HEK293 (cell line): ENCODE results near the gene RBBP5.

Experiments
- CTCF ChIA-PET: fragments of 350-600 bp; formaldehyde crosslinking; extraction: SDS; loops from one replicate; lab custom pipeline; 2021; ENCODE audit warnings: antibody characterized with exemption; lab: Yijun Ruan, JAX
- POLR2A ChIA-PET: fragments of 300-600 bp; formaldehyde crosslinking; extraction: SDS; loops from one replicate; lab custom pipeline; 2020; ENCODE audit warnings: antibody characterized with exemption, inconsistent platforms; lab: Yijun Ruan, JAX
- H3K27ac ChIP-seq: fragments of 200-500 bp; sonication (Bioruptor generic); 2 replicates; pipeline ENCODE4 v1.5.1; 2014; ENCODE audit warnings: low read depth, low read length, control low read depth, inconsistent platforms; ENCODE audit errors: extremely low read depth
- H3K36me3 ChIP-seq, 2 experiments: fragments of 200-500 bp in 1 of 2; sonication (Bioruptor generic) in 1 of 2; 1 replicate in 1 of 2; 2 replicates in 1 of 2; pipeline ENCODE4 v1.5.1; 2014 to 2017; ENCODE audit warnings: inconsistent platforms in 2 of 2, low read length in 2 of 2; ENCODE audit not compliant: control insufficient read depth in 2 of 2, insufficient read depth in 1 of 2
- H3K4me1 ChIP-seq: fragments of 200-500 bp; sonication (Bioruptor generic); 2 replicates; pipeline ENCODE4 v1.5.1; 2014; ENCODE audit warnings: mild to moderate bottlenecking, low read length, inconsistent platforms; ENCODE audit not compliant: control insufficient read depth, insufficient read depth
- H3K4me3 ChIP-seq: 2 replicates; pipeline ENCODE4 v1.5.1; 2011; ENCODE audit warnings: low read depth, mild to moderate bottlenecking, control low read depth, low read length, moderate library complexity
- H3K9me3 ChIP-seq: fragments of 200-500 bp; sonication (Bioruptor generic); 2 replicates; pipeline ENCODE4 v1.5.1; 2014; ENCODE audit warnings: low read depth, low read length, inconsistent platforms; ENCODE audit not compliant: control insufficient read depth, insufficient read depth
- GLI2 ChIP-seq: fragments of 450-650 bp; formaldehyde crosslinking; IDR thresholded peaks from 2 replicates; pipeline ENCODE4; 2017; ENCODE audit warnings: missing biosample characterization, missing genetic modification characterization, low read depth, borderline replicate concordance
- HOXC10 ChIP-seq: sonication (generic); formaldehyde crosslinking; IDR thresholded peaks from 2 replicates; pipeline ENCODE4 v1.8.1; 2023; ENCODE audit warnings: mild to moderate bottlenecking, missing genetic modification reagents
- KLF8 ChIP-seq: fragments of 450-650 bp; formaldehyde crosslinking; IDR thresholded peaks from 2 replicates; pipeline ENCODE4 v1.5.1; 2016; ENCODE audit warnings: missing biosample characterization, missing genetic modification characterization
- MZF1 ChIP-seq: fragments of 450-650 bp; formaldehyde crosslinking; IDR thresholded peaks from 2 replicates; pipeline ENCODE4 v1.5.1; 2017; ENCODE audit warnings: missing biosample characterization, missing genetic modification characterization, borderline replicate concordance
- OSR2 ChIP-seq: fragments of 450-650 bp; formaldehyde crosslinking; IDR thresholded peaks from 2 replicates; pipeline ENCODE4 v1.5.1; 2016; ENCODE audit warnings: missing biosample characterization, missing genetic modification characterization
- PBX3 ChIP-seq: sonication (generic); formaldehyde crosslinking; IDR thresholded peaks from 2 replicates; pipeline ENCODE4 v1.8.1; 2022; ENCODE audit warnings: mild to moderate bottlenecking, moderate library complexity, missing genetic modification reagents
- REST ChIP-seq: fragments of 450-650 bp; formaldehyde crosslinking; IDR thresholded peaks from 2 replicates; pipeline ENCODE4 v1.5.1; 2016; ENCODE audit warnings: missing biosample characterization, missing genetic modification characterization
- ZBTB17 ChIP-seq: fragments of 450-650 bp; formaldehyde crosslinking; IDR thresholded peaks from 2 replicates; pipeline ENCODE4 v1.5.1; 2016; ENCODE audit warnings: missing biosample characterization, missing genetic modification characterization
- ZBTB20 ChIP-seq: fragments of 450-650 bp; formaldehyde crosslinking; IDR thresholded peaks from 2 replicates; pipeline ENCODE4 v1.5.1; 2016; ENCODE audit warnings: missing biosample characterization, missing genetic modification characterization
- ZNF157 ChIP-seq: fragments of 450-650 bp; formaldehyde crosslinking; IDR thresholded peaks from 2 replicates; pipeline ENCODE4 v1.5.1; 2016; ENCODE audit warnings: missing biosample characterization, missing genetic modification characterization
- ZNF19 ChIP-seq: fragments of 450-650 bp; formaldehyde crosslinking; IDR thresholded peaks from 2 replicates; pipeline ENCODE4; 2016; ENCODE audit warnings: missing biosample characterization, missing genetic modification characterization, low read depth
- ZNF221 ChIP-seq: fragments of 450-650 bp; formaldehyde crosslinking; IDR thresholded peaks from 2 replicates; pipeline ENCODE4 v1.5.1; 2017; ENCODE audit warnings: missing biosample characterization, missing genetic modification characterization, borderline replicate concordance
- ZNF266 ChIP-seq: fragments of 450-650 bp; formaldehyde crosslinking; IDR thresholded peaks from 2 replicates; pipeline ENCODE4 v1.5.1; 2016; ENCODE audit warnings: missing biosample characterization, missing genetic modification characterization, low read depth
- ZNF350 ChIP-seq: fragments of 450-650 bp; formaldehyde crosslinking; IDR thresholded peaks from 2 replicates; pipeline ENCODE4 v1.5.0; 2017; ENCODE audit warnings: missing biosample characterization, mild to moderate bottlenecking, missing genetic modification characterization
- ZNF366 ChIP-seq: fragments of 450-650 bp; formaldehyde crosslinking; conservative IDR thresholded peaks from 2 replicates; pipeline ENCODE4 v1.5.1; 2016; ENCODE audit warnings: missing biosample characterization, missing genetic modification characterization
- ZNF544 ChIP-seq: fragments of 450-650 bp; formaldehyde crosslinking; IDR thresholded peaks from 2 replicates; pipeline ENCODE4 v1.5.0; 2017; ENCODE audit warnings: missing biosample characterization, missing genetic modification characterization
- ZNF561 ChIP-seq: fragments of 450-650 bp; IDR thresholded peaks from 2 replicates; pipeline ENCODE4 v1.5.1; 2018; ENCODE audit warnings: missing biosample characterization, missing genetic modification characterization, borderline replicate concordance
- ZNF600 ChIP-seq: fragments of 450-650 bp; formaldehyde crosslinking; IDR thresholded peaks from 2 replicates; pipeline ENCODE4 v1.5.1; 2016; ENCODE audit warnings: missing biosample characterization, missing genetic modification characterization
- ZNF610 ChIP-seq: fragments of 450-650 bp; formaldehyde crosslinking; IDR thresholded peaks from 2 replicates; pipeline ENCODE4 v1.5.1; 2016; ENCODE audit warnings: missing biosample characterization, missing genetic modification characterization, borderline replicate concordance
- ZNF621 ChIP-seq: fragments of 450-650 bp; formaldehyde crosslinking; IDR thresholded peaks from 2 replicates; pipeline ENCODE4 v1.5.1; 2017; ENCODE audit warnings: missing biosample characterization, missing genetic modification characterization
- ZNF664 ChIP-seq: fragments of 450-650 bp; formaldehyde crosslinking; IDR thresholded peaks from 2 replicates; pipeline ENCODE4 v1.5.1; 2016; ENCODE audit warnings: missing biosample characterization, missing genetic modification characterization
- ZNF768 ChIP-seq: fragments of 450-650 bp; formaldehyde crosslinking; IDR thresholded peaks from 2 replicates; pipeline ENCODE4 v1.5.1; 2018; ENCODE audit warnings: missing biosample characterization, mild to moderate bottlenecking, missing genetic modification characterization
- ZSCAN16 ChIP-seq: fragments of 450-650 bp; formaldehyde crosslinking; IDR thresholded peaks from 2 replicates; pipeline ENCODE4 v1.5.1; 2016; ENCODE audit warnings: missing biosample characterization, missing genetic modification characterization
- TF ChIP-seq, protein P1 (sequence below): fragments of 450-650 bp; formaldehyde crosslinking; IDR thresholded peaks from 2 replicates; pipeline ENCODE4 v1.5.1; 2016; ENCODE audit warnings: missing biosample characterization, missing genetic modification characterization
- TF ChIP-seq, protein P2 (sequence below): fragments of 450-650 bp; formaldehyde crosslinking; IDR thresholded peaks from 2 replicates; pipeline ENCODE4 v1.5.1; 2017; ENCODE audit warnings: missing biosample characterization, missing genetic modification characterization
- TF ChIP-seq, protein P3 (sequence below): fragments of 450-650 bp; formaldehyde crosslinking; IDR thresholded peaks from 2 replicates; pipeline ENCODE4 v1.5.1; 2016; ENCODE audit warnings: missing biosample characterization, missing genetic modification characterization, low read depth

RBBP5 gene

DNA sequence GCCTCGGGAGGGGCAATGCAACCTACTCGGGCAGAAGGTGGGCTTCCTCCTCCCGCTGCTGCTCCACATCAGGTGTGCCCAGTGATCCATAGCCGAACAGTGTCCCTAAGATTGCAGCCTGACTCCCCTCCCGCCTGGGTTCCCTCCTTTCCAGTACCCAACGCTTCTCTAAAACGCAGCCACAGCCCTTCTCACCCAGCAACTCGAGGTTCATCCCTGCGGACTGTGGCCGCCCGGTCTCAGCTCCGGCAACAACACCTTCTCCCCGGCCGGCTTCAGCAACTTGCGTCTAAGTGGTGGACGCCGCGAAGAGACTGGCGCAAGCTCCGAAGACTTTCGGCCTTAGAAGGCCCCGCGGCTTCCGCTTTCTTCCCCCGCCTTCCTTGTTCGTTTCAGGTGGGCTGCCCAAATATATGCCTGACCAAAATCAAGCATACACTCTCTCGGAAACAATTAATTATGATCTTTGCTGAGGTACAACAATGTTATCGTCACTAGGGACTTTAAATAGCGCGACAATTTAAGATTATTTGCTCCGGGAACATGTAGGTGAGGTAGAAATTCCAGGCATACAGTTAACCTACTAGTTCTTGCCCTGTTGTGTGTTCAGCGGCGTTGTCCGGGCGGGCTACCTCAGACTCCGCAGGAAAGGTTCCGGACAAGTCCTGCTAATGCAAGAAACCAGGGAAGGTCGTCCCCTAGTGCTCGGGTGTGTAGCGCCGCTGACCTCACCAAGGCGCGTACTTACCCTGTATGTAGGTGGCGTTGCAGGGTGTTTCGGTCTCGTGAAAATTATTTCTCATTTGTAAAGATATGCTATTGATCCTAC, at the start of gene RBBP5:
RBBP5 (minus strand) TSS at position 319 of the 829 bp plus-strand sequence; CDS start at position 214, 105 bp downstream.
- ChIA-PET CTCF (interaction anchor here (0.6 to 3.8 kb wide), 12 partner anchors 10 to 134 kb away, joined by 3 to 22 read pairs (median 5); no protein-coding TSS in a partner anchor), POLR2A (interaction anchor here (0.6 to 2.7 kb wide), 11 partner anchors 11 to 139 kb away, joined by 3 to 20 read pairs (median 4); partner anchors contain the start of genes DSTYK and TMCC2)
- H3K4me3 ChIP-seq, result peak within 1 kb of the TSS; percentile 96
- H3K27ac ChIP-seq, result peak within 1 kb of the TSS; percentile 71
- no peaks in the 10 kb centered on the region for H3K9me3 ChIP-seq
- peaks cover 3 to 9% of the 10 kb centered on the region in 2 experiments; a peak in 2 of 3 replicates for H3K36me3 ChIP-seq
- H3K4me1 ChIP-seq, result 0 out of 2 replicates have a peak, but pooled peaks cover 2% of the 10 kb centered on the region
- TF ChIP-seq GLI2 (peak; percentile 64; the same call in 1 of the 2 replicates), ZNF600 (tag by site-specific recombination) (peak; percentile 56), ZNF561 (tag by site-specific recombination) (peak; percentile 99), ZNF544 (tag by site-specific recombination) (no peak), ZNF610 (tag by site-specific recombination) (peak; percentile 69; the same call in 1 of the 2 replicates), ZNF621 (no peak), ZNF350 (no peak), MZF1 (tag by site-specific recombination) (peak; percentile 67), ZBTB17 (tag by site-specific recombination) (peak; percentile 96), ZNF664 (tag by site-specific recombination) (peak; percentile 92), ZNF366 (tag by site-specific recombination) (peak; percentile 58; the same call in 1 of the 2 replicates), ZNF221 (tag by site-specific recombination) (no peak), ZBTB20 (tag by site-specific recombination) (peak; percentile 70), ZNF157 (tag by site-specific recombination) (no peak), KLF8 (peak; percentile 98), ZNF19 (no peak), HOXC10 (CRISPR knock-in tag) (no peak), REST (peak; percentile 79), OSR2 (tag by site-specific recombination) (peak; percentile 54; the same call in 1 of the 2 replicates), ZSCAN16 (tag by site-specific recombination) (no peak), ZNF266 (tag by site-specific recombination) (no peak), ZNF768 (tag by site-specific recombination) (0 out of 2 replicates have a peak, but pooled peaks have one; percentile 24), PBX3 (CRISPR knock-in tag) (0 out of 2 replicates have a peak, but pooled peaks have one; percentile 24)
- TF ChIP-seq, protein P1, sequence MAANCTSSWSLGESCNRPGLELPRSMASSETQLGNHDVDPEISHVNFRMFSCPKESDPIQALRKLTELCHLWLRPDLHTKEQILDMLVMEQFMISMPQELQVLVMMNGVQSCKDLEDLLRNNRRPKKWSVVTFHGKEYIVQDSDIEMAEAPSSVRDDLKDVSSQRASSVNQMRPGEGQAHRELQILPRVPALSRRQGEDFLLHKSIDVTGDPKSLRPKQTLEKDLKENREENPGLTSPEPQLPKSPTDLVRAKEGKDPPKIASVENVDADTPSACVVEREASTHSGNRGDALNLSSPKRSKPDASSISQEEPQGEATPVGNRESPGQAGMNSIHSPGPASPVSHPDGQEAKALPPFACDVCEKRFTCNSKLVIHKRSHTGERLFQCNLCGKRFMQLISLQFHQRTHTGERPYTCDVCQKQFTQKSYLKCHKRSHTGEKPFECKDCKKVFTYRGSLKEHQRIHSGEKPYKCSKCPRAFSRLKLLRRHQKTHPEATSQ (tag by site-specific recombination), result peak; percentile 95
- TF ChIP-seq, protein P2, sequence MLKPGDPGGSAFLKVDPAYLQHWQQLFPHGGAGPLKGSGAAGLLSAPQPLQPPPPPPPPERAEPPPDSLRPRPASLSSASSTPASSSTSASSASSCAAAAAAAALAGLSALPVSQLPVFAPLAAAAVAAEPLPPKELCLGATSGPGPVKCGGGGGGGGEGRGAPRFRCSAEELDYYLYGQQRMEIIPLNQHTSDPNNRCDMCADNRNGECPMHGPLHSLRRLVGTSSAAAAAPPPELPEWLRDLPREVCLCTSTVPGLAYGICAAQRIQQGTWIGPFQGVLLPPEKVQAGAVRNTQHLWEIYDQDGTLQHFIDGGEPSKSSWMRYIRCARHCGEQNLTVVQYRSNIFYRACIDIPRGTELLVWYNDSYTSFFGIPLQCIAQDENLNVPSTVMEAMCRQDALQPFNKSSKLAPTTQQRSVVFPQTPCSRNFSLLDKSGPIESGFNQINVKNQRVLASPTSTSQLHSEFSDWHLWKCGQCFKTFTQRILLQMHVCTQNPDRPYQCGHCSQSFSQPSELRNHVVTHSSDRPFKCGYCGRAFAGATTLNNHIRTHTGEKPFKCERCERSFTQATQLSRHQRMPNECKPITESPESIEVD (tag by site-specific recombination), result peak; percentile 53; the same call in 1 of the 2 replicates
- TF ChIP-seq, protein P3, sequence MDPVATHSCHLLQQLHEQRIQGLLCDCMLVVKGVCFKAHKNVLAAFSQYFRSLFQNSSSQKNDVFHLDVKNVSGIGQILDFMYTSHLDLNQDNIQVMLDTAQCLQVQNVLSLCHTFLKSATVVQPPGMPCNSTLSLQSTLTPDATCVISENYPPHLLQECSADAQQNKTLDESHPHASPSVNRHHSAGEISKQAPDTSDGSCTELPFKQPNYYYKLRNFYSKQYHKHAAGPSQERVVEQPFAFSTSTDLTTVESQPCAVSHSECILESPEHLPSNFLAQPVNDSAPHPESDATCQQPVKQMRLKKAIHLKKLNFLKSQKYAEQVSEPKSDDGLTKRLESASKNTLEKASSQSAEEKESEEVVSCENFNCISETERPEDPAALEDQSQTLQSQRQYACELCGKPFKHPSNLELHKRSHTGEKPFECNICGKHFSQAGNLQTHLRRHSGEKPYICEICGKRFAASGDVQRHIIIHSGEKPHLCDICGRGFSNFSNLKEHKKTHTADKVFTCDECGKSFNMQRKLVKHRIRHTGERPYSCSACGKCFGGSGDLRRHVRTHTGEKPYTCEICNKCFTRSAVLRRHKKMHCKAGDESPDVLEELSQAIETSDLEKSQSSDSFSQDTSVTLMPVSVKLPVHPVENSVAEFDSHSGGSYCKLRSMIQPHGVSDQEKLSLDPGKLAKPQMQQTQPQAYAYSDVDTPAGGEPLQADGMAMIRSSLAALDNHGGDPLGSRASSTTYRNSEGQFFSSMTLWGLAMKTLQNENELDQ (tag by site-specific recombination), result no peak
